ENCODE data around the gene MTOR. TPM values are rescaled to one million over a fixed set of nuclear protein-coding genes. Genes with fewer than 3 reads are reported as not detected.

The MTOR gene
- polyA plus RNA-seq, 1 of the 3 experiments (the other 2 are of a cell fraction) = 20.9 TPM

DNA sequence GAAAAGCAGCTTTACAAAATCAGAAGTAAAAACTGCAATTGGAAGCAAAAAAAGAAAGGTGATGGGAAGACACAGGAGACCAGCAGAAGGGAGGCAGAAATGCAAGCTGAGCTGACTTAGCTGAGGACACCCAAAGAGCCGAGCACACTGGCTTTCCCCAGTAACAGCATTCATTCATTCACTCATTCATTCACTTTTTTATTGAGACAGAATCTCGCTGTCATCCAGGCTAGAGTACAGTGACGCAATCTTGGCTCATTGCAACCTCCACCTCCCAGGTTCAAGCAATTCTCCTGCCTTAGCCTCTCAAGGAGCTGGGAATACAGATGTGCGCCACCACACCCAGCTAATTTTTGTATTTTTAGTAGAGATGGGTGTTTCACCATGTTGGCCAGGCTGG, 65.0 kb downstream of the MTOR start:
- WGBS (ENCODE audit: low lambda C conversion rate) = 94% methylated on average over 4 of the region's 4 CpGs
- no peak overlapping the region for H3K4me2 ChIP-seq
- no peaks in the 10 kb centered on the region for H3K9me3 ChIP-seq
- no peak overlapping the region for H2AFZ ChIP-seq (ENCODE audit: low read depth)
- ChIA-PET POLR2A (interaction anchor here (0.6 kb wide), 1 partner anchor 38 kb away, joined by 3 read pairs; no protein-coding TSS in a partner anchor), CTCF (interaction anchor here (0.9 to 3.6 kb wide), 3 partner anchors 13 to 160 kb away, joined by 3 to 18 read pairs (median 3); no protein-coding TSS in a partner anchor)
- no peaks in the 10 kb centered on the region for H3F3A ChIP-seq (replicated peaks; ENCODE audit: insufficient read depth)
- H3K9me2 ChIP-seq = no peaks in the 10 kb centered on the region
- peaks cover 0 to 10% of the 10 kb centered on the region in 2 experiments; a peak in 2 of 4 replicates for H3K4me1 ChIP-seq (ENCODE audit: control insufficient read depth in 1 of 2, insufficient read depth in 2 of 2, low read depth in 1 of 2, low read length in 1 of 2)
- no peak for DNase-seq
- no peak overlapping the region for H3K4me3 ChIP-seq (ENCODE audit: low read depth in 2 of 2, low read length in 1 of 2)
- no peak overlapping the region for H3K9ac ChIP-seq
- no peaks in the 10 kb centered on the region for H3K27me3 ChIP-seq (ENCODE audit: insufficient read depth)
- no peak overlapping the region for H3K27ac ChIP-seq (ENCODE audit: low read depth in 2 of 2, low read length in 1 of 2)
- no peaks in the 10 kb centered on the region for H4K20me1 ChIP-seq (ENCODE audit: insufficient read depth)
- peaks cover 28 to 54% of the 10 kb centered on the region in 2 experiments for H3K36me3 ChIP-seq (replicated peaks in 1 of 2; ENCODE audit: control insufficient read depth in 1 of 2, insufficient read depth in 2 of 2, low read length in 1 of 2)
- no peaks in the 10 kb centered on the region; the same call in 1 of the 2 replicates for H3K79me2 ChIP-seq (ENCODE audit: insufficient read depth)
- TF ChIP-seq RFX5 (IDR thresholded peaks at IDR 0.05; ENCODE audit: low read length) = no peak
- TF ChIP-seq TEAD4 (IDR thresholded peaks at IDR 0.05; ENCODE audit: borderline replicate concordance, insufficient read depth) = no peak
- TF ChIP-seq NFIC (IDR thresholded peaks at IDR 0.05; ENCODE audit: borderline replicate concordance) = no peak
- TF ChIP-seq, protein P1, sequence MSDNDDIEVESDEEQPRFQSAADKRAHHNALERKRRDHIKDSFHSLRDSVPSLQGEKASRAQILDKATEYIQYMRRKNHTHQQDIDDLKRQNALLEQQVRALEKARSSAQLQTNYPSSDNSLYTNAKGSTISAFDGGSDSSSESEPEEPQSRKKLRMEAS (IDR thresholded peaks at IDR 0.05; ENCODE audit: low read depth) = no peak
- TF ChIP-seq, protein P2, sequence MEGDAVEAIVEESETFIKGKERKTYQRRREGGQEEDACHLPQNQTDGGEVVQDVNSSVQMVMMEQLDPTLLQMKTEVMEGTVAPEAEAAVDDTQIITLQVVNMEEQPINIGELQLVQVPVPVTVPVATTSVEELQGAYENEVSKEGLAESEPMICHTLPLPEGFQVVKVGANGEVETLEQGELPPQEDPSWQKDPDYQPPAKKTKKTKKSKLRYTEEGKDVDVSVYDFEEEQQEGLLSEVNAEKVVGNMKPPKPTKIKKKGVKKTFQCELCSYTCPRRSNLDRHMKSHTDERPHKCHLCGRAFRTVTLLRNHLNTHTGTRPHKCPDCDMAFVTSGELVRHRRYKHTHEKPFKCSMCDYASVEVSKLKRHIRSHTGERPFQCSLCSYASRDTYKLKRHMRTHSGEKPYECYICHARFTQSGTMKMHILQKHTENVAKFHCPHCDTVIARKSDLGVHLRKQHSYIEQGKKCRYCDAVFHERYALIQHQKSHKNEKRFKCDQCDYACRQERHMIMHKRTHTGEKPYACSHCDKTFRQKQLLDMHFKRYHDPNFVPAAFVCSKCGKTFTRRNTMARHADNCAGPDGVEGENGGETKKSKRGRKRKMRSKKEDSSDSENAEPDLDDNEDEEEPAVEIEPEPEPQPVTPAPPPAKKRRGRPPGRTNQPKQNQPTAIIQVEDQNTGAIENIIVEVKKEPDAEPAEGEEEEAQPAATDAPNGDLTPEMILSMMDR (IDR thresholded peaks at IDR 0.05) = no peak
- no peak for TF ChIP-seq JUND (IDR thresholded peaks at IDR 0.05)
- TF ChIP-seq, protein P3, sequence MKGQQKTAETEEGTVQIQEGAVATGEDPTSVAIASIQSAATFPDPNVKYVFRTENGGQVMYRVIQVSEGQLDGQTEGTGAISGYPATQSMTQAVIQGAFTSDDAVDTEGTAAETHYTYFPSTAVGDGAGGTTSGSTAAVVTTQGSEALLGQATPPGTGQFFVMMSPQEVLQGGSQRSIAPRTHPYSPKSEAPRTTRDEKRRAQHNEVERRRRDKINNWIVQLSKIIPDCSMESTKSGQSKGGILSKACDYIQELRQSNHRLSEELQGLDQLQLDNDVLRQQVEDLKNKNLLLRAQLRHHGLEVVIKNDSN (IDR thresholded peaks at IDR 0.05; ENCODE audit: borderline replicate concordance, low read depth) = no peak
- TF ChIP-seq SMC3 (IDR thresholded peaks at IDR 0.05; ENCODE audit: low read depth, low read length) = no peak
- no peak for TF ChIP-seq FOXJ3 (CRISPR knock-in tag; IDR thresholded peaks at IDR 0.05)
- no peak for TF ChIP-seq MXI1 (IDR thresholded peaks at IDR 0.05; ENCODE audit: low read depth, low read length)
- TF ChIP-seq TAF1 (IDR thresholded peaks at IDR 0.05; ENCODE audit: borderline replicate concordance, low read depth, low read length) = no peak
- TF ChIP-seq NRF1 (IDR thresholded peaks at IDR 0.05; ENCODE audit: low read depth, low read length) = no peak
- no peak for TF ChIP-seq CHD2 (IDR thresholded peaks at IDR 0.05; ENCODE audit: low read length, partially characterized antibody)
- TF ChIP-seq, protein P4, sequence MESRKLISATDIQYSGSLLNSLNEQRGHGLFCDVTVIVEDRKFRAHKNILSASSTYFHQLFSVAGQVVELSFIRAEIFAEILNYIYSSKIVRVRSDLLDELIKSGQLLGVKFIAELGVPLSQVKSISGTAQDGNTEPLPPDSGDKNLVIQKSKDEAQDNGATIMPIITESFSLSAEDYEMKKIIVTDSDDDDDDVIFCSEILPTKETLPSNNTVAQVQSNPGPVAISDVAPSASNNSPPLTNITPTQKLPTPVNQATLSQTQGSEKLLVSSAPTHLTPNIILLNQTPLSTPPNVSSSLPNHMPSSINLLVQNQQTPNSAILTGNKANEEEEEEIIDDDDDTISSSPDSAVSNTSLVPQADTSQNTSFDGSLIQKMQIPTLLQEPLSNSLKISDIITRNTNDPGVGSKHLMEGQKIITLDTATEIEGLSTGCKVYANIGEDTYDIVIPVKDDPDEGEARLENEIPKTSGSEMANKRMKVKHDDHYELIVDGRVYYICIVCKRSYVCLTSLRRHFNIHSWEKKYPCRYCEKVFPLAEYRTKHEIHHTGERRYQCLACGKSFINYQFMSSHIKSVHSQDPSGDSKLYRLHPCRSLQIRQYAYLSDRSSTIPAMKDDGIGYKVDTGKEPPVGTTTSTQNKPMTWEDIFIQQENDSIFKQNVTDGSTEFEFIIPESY (IDR thresholded peaks at IDR 0.05; ENCODE audit: borderline replicate concordance, low read depth) = no peak
- TF ChIP-seq GATA2 (CRISPR knock-in tag; IDR thresholded peaks at IDR 0.05) = no peak
